GM19193 (cell line): ENCODE data around the gene NMRK2.

Experiments
- POLR2A ChIP-seq: IDR thresholded peaks from 4 replicates; pipeline ENCODE4 v1.6.1; 2011; ENCODE audit not compliant: insufficient read depth, insufficient read length; ENCODE audit errors: extremely low read depth

The NMRK2 gene

DNA sequence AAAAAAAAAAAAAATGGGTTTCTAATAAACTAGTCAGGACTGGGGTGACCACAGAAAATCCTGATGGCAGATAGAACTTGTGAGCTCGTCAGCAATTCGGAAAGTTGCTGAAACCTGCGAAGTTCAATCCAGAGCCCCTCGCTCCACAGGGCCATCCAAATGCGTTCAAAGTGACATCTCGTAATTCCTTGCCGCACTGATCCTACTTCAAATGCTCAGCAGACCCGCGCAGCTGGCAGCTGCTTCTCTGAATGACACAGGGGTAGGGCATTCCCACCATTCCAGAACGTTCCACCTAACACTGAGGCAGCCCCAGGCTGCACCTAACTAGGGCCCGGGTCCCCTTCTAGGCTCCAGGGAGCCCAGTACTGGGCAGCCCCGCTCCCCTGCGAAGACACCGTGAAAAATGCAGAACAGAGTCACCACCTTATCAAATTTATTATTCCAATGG lies 42.8 kb downstream of the NMRK2 start:
- peak; percentile 21 for TF ChIP-seq POLR2A

GRCh38 chr19:3976495-3977241 lies 43.8 kb downstream of the NMRK2 start:
- no peak for TF ChIP-seq POLR2A

DNA sequence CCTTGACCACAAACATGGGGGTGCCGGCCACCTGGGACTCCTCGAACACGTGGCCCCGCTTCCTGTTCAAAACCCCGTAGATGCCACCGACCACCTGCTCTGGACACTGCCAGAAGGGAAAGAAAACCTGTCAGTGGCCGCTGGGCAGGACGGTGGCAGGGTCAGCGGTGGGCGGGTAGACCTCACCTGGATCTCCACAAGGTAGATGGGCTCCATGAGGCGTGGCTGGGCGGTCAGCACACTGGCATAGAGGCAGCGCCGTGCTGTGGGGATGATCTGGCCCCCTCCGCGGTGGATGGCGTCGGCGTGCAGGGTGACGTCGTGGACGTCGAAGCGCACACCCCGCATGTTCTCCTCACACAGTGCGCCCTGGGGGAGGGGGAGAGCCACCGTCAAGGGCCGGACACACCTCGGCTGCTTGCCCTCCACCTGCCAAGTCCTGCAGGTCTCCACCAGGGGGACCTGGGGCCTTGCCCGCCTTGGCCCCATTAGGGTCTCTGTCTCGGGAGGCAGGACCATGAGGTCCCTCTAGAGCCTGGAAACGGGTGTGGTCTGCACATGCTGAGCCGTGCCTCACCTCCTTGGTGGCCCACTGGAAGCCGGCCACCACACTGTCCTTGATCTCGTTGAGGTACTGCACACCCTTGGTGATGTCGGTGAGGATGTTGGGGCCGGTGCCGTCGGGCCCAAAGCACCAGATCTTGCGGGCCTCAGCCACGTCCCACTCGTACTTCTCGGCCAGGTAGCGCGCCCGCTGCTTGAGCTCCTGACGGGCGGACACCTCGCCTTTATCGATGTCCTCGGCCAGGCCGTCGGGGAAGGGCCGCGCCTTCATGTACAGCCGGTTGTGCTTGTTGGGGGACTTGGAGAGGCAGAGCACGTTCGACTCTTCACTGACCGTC lies 44.6 kb downstream of the NMRK2 start:
- TF ChIP-seq POLR2A, result no peak

DNA sequence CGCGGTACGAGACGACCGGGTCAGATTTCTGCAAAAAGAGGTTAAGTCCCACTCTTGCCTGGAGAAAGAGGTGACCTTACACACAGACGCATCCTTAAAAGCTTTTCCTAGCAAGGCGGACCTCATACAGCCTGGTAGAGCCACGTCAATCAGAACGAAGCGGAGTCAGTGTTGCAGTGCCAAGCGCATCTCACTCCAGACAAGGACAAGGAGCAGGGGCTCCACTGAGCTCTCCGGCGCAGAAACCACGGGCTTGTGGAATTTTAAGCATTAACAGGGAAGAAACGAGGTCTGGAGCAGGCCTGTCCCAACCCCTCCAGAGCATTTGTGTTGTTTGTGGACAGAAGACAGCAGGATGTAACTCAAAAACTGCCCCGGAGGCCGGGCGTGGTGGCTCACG lies 45.3 kb downstream of the NMRK2 start:
- TF ChIP-seq POLR2A, result no peak

- no peak for TF ChIP-seq POLR2A
Measured at GRCh38 chr19:3979289-3979673, 46.4 kb downstream of the NMRK2 start.

- peak; percentile 31 for TF ChIP-seq POLR2A
Measured at GRCh38 chr19:3979674-3980352, 46.9 kb downstream of the NMRK2 start.

DNA sequence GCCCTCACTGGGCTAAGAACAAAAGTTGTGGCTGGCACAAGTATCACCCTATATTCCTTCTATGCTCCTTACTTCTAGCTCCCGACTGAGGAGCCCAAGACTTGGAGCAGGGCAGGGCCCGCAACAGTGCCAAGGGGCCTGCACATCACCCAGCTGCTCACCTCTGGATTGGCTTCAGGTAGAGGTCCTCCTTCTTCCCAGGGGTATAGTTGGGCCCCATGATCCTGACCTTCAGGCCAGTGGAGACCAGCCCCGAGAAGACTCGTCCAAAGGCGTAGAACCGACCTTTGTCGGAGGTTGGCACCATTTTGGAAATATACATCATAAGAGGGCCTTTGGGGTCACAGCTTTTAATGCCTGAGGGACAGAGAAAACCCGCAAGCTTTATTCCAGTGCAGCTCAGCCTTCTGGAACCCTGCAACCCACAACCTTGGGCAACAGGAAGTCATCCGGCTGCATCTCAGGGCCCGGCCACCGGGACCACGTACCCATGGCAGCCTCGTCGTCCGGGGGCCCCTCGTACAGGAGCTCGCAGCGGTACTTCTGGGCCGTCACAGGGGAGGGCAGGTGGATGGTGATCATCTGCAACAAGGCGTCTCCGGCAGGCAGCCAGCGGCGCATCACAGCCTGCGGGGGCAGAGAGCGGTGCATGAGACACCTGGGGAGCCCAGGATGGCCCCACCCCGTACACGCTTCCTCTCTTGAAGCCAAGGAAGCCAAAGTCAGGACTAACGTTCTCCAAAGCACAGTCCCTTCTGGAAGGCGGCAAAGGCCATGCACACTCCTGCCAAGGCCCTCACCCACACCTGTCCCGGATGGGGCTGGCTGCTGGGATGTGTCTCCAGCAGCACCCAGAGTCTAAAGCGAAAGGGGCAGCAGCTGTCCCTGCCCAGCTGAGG lies 47.7 kb downstream of the NMRK2 start:
- no peak for TF ChIP-seq POLR2A

GRCh38 chr19:3981373-3981735 lies 48.5 kb downstream of the NMRK2 start:
- TF ChIP-seq POLR2A, result no peak

DNA sequence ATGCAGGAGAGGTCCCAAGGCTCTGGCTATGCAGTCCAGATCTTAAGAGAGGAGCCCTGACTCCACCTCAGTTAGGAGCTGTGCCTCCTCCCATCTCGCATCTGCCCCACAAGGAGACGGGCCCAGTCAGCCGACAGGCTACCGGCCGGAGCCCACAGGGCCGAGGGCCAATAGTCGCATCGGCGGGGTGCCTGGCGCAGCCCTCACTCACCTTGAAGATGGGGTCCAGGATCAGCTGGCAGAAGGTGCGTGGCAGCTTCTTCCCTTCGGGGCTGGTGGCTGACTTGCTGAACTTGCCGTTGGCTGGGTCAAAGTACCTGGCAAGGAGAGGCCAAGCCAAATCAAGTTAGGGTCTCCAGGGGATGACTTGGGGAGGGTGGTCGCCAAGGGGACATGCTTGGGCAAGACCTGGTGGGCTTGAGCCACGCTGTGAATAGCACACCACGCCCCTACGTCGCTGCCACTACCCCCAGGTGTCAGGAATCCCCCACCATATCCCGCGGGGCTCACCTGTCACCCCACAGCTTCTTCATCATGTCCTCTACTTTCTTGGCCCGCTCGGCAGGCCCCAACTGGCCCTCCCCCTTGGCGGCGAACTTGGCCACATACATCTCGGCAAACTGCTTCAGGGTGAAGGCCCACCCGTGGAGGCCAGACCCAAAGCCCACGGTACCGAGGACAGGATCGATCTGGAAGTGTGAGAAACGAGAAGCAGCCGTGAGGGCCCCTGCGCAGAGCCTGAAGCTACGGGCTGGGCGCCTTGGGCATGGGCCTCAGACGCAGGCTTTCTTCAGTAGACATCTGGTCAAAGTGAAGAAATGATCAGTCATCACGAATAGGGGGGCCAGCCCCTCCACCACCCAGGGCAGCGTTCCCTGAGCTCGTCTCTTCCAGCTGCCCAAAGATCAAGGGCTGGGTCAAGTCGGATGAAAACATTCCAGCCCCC lies 49.1 kb downstream of the NMRK2 start:
- TF ChIP-seq POLR2A, result no peak

DNA sequence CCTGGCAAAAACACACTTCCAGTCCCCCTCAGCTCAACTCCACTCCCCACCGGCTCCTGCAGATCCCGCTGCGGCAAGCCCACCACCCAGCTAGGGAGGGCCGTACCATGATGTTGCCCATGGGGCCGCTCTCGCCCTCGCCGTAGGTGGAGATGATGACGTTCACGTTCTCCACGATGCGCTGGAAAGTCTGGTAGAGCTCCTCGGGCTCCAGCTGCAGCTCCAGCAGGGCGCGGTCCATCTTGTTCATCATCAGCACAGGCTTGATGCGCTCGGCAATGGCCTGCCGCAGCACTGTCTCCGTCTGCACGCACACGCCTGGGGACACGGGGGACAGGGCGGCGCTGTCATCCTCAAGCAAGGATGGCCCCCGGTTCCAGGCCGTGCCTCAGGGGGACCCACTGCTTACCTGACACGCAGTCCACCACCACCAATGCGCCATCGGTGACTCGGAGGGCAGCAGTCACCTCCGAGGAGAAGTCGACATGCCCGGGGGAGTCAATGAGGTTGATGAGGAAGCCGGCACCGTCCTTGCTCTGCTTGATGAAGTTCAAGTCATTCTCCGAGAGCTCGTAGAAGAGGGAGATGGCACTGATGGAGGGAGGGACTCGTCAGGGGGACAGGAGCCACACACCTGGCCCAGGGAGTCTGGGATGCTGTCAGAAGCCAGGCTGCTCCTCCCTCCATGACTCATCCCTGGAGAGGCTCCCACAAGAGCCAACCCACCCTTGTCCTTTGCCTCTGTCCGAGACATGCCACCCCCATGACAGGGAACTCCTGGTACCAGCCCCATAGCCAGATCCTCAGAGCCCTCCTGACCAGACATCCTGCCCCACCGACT lies 50.1 kb downstream of the NMRK2 start:
- TF ChIP-seq POLR2A, result peak; percentile 24

DNA sequence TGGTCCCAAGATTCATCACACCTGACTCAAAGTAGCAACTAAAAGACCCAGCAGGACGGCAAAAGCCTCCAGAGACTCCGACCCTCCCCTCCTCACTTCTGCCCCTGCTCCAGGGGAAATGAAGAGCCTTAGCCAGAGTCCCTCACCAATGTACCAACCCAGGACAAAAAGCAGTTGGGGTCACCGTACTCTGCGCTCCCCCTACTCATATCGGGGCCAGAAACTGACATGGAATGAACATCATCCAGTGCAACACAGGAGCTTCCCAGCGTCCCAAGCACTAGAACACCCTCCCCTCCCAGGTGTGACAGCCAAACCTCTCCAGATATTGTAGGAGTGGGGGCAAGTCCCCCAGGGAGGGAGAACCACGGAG lies 50.7 kb downstream of the NMRK2 start:
- TF ChIP-seq POLR2A, result no peak

- peak; percentile 8 for TF ChIP-seq POLR2A
Measured at GRCh38 chr19:3983936-3984583, 51.2 kb downstream of the NMRK2 start.
